ENCODE measurements around the gene SLC7A10. TPM values are rescaled to one million over a fixed set of nuclear protein-coding genes. Genes with fewer than 3 reads are reported as not detected.

SLC7A10 gene
- total RNA-seq, 1 experiment from 2014 or later, result 1.1 TPM

GRCh38 chr19:33242911-33243310, 17.3 kb upstream of the SLC7A10 start:
- ATAC-seq, result no peak
- CTCF ChIA-PET, result interaction anchor here (0.6 kb wide), 1 partner anchor 899 kb away, joined by 3 read pairs; no protein-coding TSS in a partner anchor
- POLR2A ChIA-PET, result no interaction called here

GRCh38 chr19:33242131-33242530, 16.5 kb upstream of the SLC7A10 start:
- BruUV-seq (replicated peaks), result no TSS peak
- no peak for DNase-seq (ENCODE audit: low read depth, low spot score)
- CTCF ChIA-PET, result interaction anchor here (0.6 to 1.8 kb wide), 8 partner anchors 127 to 900 kb away, joined by 3 to 16 read pairs (median 4); no protein-coding TSS in a partner anchor
- POLR2A ChIA-PET, result no interaction called here
- no peaks in the 10 kb centered on the region; the same call in 1 of the 2 replicates for H3K4me1 ChIP-seq (ENCODE audit: control insufficient read depth, insufficient read depth, low read length)
- H3K27me3 ChIP-seq (ENCODE audit: control insufficient read depth, insufficient read depth, low read length), result no peaks in the 10 kb centered on the region
- in situ Hi-C loops (cut with HindIII; ENCODE audit: low pct_unique_long_range_greater_than_20kb, low sequenced_read_pairs) (no loop called here), intact Hi-C loops (cut with micrococcal nuclease; ENCODE audit: unreplicated experiment) (no loop called here)
- no peak overlapping the region for H3K4me3 ChIP-seq (ENCODE audit: low read depth in 2 of 2, low read length in 2 of 2)
- no peak for TF ChIP-seq CTCF (IDR thresholded peaks at IDR 0.05)
- no peak for TF ChIP-seq POLR2AphosphoS5 (IDR thresholded peaks at IDR 0.05; ENCODE audit: low read depth, low read length)
- TF ChIP-seq, protein P1, sequence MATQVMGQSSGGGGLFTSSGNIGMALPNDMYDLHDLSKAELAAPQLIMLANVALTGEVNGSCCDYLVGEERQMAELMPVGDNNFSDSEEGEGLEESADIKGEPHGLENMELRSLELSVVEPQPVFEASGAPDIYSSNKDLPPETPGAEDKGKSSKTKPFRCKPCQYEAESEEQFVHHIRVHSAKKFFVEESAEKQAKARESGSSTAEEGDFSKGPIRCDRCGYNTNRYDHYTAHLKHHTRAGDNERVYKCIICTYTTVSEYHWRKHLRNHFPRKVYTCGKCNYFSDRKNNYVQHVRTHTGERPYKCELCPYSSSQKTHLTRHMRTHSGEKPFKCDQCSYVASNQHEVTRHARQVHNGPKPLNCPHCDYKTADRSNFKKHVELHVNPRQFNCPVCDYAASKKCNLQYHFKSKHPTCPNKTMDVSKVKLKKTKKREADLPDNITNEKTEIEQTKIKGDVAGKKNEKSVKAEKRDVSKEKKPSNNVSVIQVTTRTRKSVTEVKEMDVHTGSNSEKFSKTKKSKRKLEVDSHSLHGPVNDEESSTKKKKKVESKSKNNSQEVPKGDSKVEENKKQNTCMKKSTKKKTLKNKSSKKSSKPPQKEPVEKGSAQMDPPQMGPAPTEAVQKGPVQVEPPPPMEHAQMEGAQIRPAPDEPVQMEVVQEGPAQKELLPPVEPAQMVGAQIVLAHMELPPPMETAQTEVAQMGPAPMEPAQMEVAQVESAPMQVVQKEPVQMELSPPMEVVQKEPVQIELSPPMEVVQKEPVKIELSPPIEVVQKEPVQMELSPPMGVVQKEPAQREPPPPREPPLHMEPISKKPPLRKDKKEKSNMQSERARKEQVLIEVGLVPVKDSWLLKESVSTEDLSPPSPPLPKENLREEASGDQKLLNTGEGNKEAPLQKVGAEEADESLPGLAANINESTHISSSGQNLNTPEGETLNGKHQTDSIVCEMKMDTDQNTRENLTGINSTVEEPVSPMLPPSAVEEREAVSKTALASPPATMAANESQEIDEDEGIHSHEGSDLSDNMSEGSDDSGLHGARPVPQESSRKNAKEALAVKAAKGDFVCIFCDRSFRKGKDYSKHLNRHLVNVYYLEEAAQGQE (IDR thresholded peaks at IDR 0.05; ENCODE audit: insufficient read depth in 1 of 2, low read depth in 2 of 2, low read length in 1 of 2), result no peak
- no peak for TF ChIP-seq SIN3A (IDR thresholded peaks at IDR 0.05; ENCODE audit: borderline replicate concordance, insufficient read depth, low read depth, low read length)
- no peak for TF ChIP-seq TCF7L2 (IDR thresholded peaks at IDR 0.05; ENCODE audit: low read depth, low read length)
- H3K36me3 ChIP-seq (ENCODE audit: control insufficient read depth, insufficient read depth, low read length), result no peaks in the 10 kb centered on the region
- H3K9me3 ChIP-seq (ENCODE audit: control insufficient read depth, insufficient read depth, low read depth, low read length), result no peaks in the 10 kb centered on the region
- H3K27ac ChIP-seq (ENCODE audit: low read length), result no peak overlapping the region
- no peak for ATAC-seq

More at GRCh38 chr19:33242911-33243310, 17.3 kb upstream of the SLC7A10 start:
- in situ Hi-C loops (cut with HindIII; ENCODE audit: low pct_unique_long_range_greater_than_20kb, low sequenced_read_pairs), result no loop called here
- TF ChIP-seq POLR2AphosphoS5 (IDR thresholded peaks at IDR 0.05; ENCODE audit: low read depth, low read length) (no peak), CTCF (IDR thresholded peaks at IDR 0.05) (no peak), SIN3A (IDR thresholded peaks at IDR 0.05; ENCODE audit: borderline replicate concordance, insufficient read depth, low read depth, low read length) (no peak), TCF7L2 (IDR thresholded peaks at IDR 0.05; ENCODE audit: low read depth, low read length) (no peak)
- TF ChIP-seq, protein P1 (IDR thresholded peaks at IDR 0.05; ENCODE audit: insufficient read depth in 1 of 2, low read depth in 2 of 2, low read length in 1 of 2), result no peak
- Histone ChIP-seq H3K9me3 (ENCODE audit: control insufficient read depth, insufficient read depth, low read depth, low read length) (no peaks in the 10 kb centered on the region), H3K27ac (ENCODE audit: low read length) (no peak overlapping the region), H3K4me3 (ENCODE audit: low read depth in 2 of 2, low read length in 2 of 2) (no peak overlapping the region), H3K36me3 (ENCODE audit: control insufficient read depth, insufficient read depth, low read length) (no peaks in the 10 kb centered on the region), H3K4me1 (ENCODE audit: control insufficient read depth, insufficient read depth, low read length) (no peaks in the 10 kb centered on the region; the same call in 1 of the 2 replicates), H3K27me3 (ENCODE audit: control insufficient read depth, insufficient read depth, low read length) (no peaks in the 10 kb centered on the region)
- intact Hi-C loops (cut with micrococcal nuclease; ENCODE audit: unreplicated experiment), result no loop called here
- BruUV-seq (replicated peaks), result no TSS peak
- DNase-seq (ENCODE audit: low read depth, low spot score), result no peak

Measured in Panc1 (cell line).